SK-N-SH (cell line): ENCODE data around the gene ELMO3. TPM values are rescaled to one million over a fixed set of nuclear protein-coding genes. Genes with fewer than 3 reads are reported as not detected.

Source experiments
- CTCF ChIA-PET: fragments of 300-600, 350-600 bp; formaldehyde crosslinking; extraction: SDS; loops from one replicate; lab custom pipeline; 2021; lab: Yijun Ruan, JAX
- POLR2A ChIA-PET: fragments of 350-600 bp; sonication (Branson Sonifier 250); formaldehyde crosslinking; extraction: SDS; loops from one replicate; lab custom pipeline; 2020; ENCODE audit warnings: antibody characterized with exemption, inconsistent platforms; lab: Yijun Ruan, JAX
- DNase-seq: peaks from one replicate; pipeline ENCODE4 v3.0.0; 2012
- H2AFZ ChIP-seq: fragments of 200-600 bp; sonication (generic); 2 replicates; pipeline ENCODE4 v1.8.1; 2016; ENCODE audit warnings: antibody characterized with exemption, mild to moderate bottlenecking, low read depth
- H3F3A ChIP-seq: fragments of 200-600 bp; sonication (generic); replicated peaks from 2 replicates; pipeline ENCODE3; 2016; ENCODE audit warnings: antibody characterized with exemption, mild to moderate bottlenecking; ENCODE audit not compliant: insufficient read depth
- H3K27ac ChIP-seq, 2 experiments: fragments of 200-500 bp in 1 of 2; fragments of 200-600 bp in 1 of 2; sonication (Bioruptor generic) in 1 of 2; sonication (generic), shearing (Covaris generic) in 1 of 2; 2 replicates each; pipeline versions ENCODE4 v1.5.1 to v1.6.1; 2014 to 2016; ENCODE audit warnings: low read depth in 2 of 2, inconsistent platforms in 1 of 2, low read length in 1 of 2, mild to moderate bottlenecking in 1 of 2, mixed read lengths in 1 of 2
- H3K27me3 ChIP-seq: fragments of 200-600 bp; sonication (generic), shearing (Covaris generic); 2 replicates; pipeline ENCODE4 v1.6.1; 2016; ENCODE audit warnings: mixed run types; ENCODE audit not compliant: insufficient read depth
- H3K36me3 ChIP-seq, 2 experiments: fragments of 200-500 bp in 1 of 2; fragments of 200-600 bp in 1 of 2; sonication (Bioruptor generic) in 1 of 2; sonication (generic) in 1 of 2; replicated peaks in 1 of 2; 2 replicates each; pipeline versions ENCODE3 to v1.5.1; 2014 to 2016; ENCODE audit warnings: low read length in 1 of 2, mild to moderate bottlenecking in 1 of 2; ENCODE audit not compliant: insufficient read depth in 2 of 2, control insufficient read depth in 1 of 2
- H3K4me1 ChIP-seq, 2 experiments: fragments of 200-500 bp in 1 of 2; fragments of 200-600 bp in 1 of 2; sonication (Bioruptor generic) in 1 of 2; sonication (generic), shearing (Covaris generic) in 1 of 2; 2 replicates each; pipeline versions ENCODE4 v1.5.1 to v1.6.1; 2014 to 2016; ENCODE audit warnings: low read depth in 1 of 2, low read length in 1 of 2, mixed run types in 1 of 2; ENCODE audit not compliant: insufficient read depth in 2 of 2, control insufficient read depth in 1 of 2
- H3K4me2 ChIP-seq: fragments of 200-600 bp; sonication (generic), shearing (Covaris generic); 2 replicates; pipeline ENCODE4 v1.6.1; 2017; ENCODE audit warnings: mixed run types
- H3K4me3 ChIP-seq, 2 experiments: fragments of 200-500 bp in 1 of 2; fragments of 200-600 bp in 1 of 2; sonication (Bioruptor generic) in 1 of 2; sonication (generic), shearing (Covaris generic) in 1 of 2; 2 replicates each; pipeline versions ENCODE4 v1.5.1 to v1.8.1; 2014 to 2016; ENCODE audit warnings: low read depth in 2 of 2, inconsistent platforms in 1 of 2, low read length in 1 of 2, mild to moderate bottlenecking in 1 of 2, mixed read lengths in 1 of 2, moderate library complexity in 1 of 2
- H3K79me2 ChIP-seq: fragments of 200-600 bp; sonication (generic); 2 replicates; pipeline ENCODE4 v1.8.1; 2017; ENCODE audit warnings: mild to moderate bottlenecking; ENCODE audit not compliant: insufficient read depth
- H3K9ac ChIP-seq: fragments of 200-600 bp; sonication (generic); 2 replicates; pipeline ENCODE4 v1.6.1; 2017; ENCODE audit warnings: mixed run types
- H3K9me2 ChIP-seq: fragments of 200-600 bp; sonication (generic); 2 replicates; pipeline ENCODE4 v1.6.1; 2017; ENCODE audit warnings: mixed run types
- H3K9me3 ChIP-seq: fragments of 200-600 bp; sonication (generic); 2 replicates; pipeline ENCODE4 v1.6.1; 2017; ENCODE audit warnings: mixed run types, mild to moderate bottlenecking, moderate library complexity
- H4K20me1 ChIP-seq: fragments of 200-600 bp; sonication (generic); 2 replicates; pipeline ENCODE4 v1.6.1; 2017; ENCODE audit warnings: mild to moderate bottlenecking, mixed run types; ENCODE audit not compliant: insufficient read depth
- MEF2A ChIP-seq: IDR thresholded peaks from 2 replicates; pipeline ENCODE4 v1.4.0; 2012; ENCODE audit warnings: low read depth, borderline replicate concordance
- NFIC ChIP-seq: IDR thresholded peaks from 2 replicates; pipeline ENCODE4 v1.4.0; 2012; ENCODE audit warnings: borderline replicate concordance
- TCF12 ChIP-seq: IDR thresholded peaks from 2 replicates; pipeline ENCODE4 v1.4.0; 2012
- WGBS: methylation state at CpG from one replicate; pipeline ENCODE4 v1.1.6; 2017; ENCODE audit warnings: low lambda C conversion rate; 5-methylcytosine and 5-hydroxymethylcytosine counted together
- polyA plus RNA-seq, 3 experiments: library from polyadenylated mRNA; depleted of rRNA; stranded (reverse); fragments of >200 nt; gene quantifications; 2 replicates each; pipeline ENCODE4 v1.2.3, GENCODE V29; 2012
- TF ChIP-seq, protein P1 (sequence below): IDR thresholded peaks from 2 replicates; pipeline ENCODE4 v1.6.1; 2012; ENCODE audit warnings: mild to moderate bottlenecking, low read depth, low read length, moderate library complexity
- TF ChIP-seq, protein P2 (sequence below): IDR thresholded peaks from 2 replicates; pipeline ENCODE4 v1.4.0; 2012; ENCODE audit warnings: low read depth, borderline replicate concordance
- TF ChIP-seq, protein P3 (sequence below): fragments of 200-600 bp; sonication (generic); IDR thresholded peaks from 2 replicates; pipeline ENCODE4 v1.6.1; 2017; ENCODE audit warnings: antibody characterized with exemption, mild to moderate bottlenecking, moderate library complexity
- TF ChIP-seq, protein P4 (sequence below): fragments of 150-350 bp; IDR thresholded peaks from 2 replicates; pipeline ENCODE4 v1.6.1; 2017; ENCODE audit warnings: antibody characterized with exemption, low read length, low read depth, borderline replicate concordance

The ELMO3 gene
- polyA plus RNA-seq, 1 of the 3 experiments (the other 2 are of a cell fraction) = 2.3 TPM

DNA sequence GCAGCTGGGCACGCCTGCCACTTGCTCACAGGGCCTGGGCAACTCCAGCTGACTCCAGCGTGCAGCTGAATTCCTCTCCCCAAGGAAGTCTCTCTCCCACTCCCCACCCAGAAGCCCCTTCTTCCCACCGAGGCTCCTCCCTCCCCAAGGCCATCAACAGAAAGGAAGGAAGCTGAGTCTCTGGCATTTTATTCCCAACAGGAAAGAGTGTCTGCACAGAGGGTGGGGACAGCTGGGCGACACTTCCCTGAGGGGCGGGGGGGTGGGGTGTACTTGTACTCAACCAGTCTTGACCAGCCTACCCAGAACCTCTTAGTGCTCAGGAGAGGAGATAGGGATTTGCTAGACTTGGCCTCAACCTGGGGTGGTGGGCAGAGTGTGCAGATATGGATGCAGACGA lies 8.9 kb upstream of the ELMO3 start, which contains the start of gene EXOC3L1:
Gene EXOC3L1 (minus strand): TSS at position 96 of the 400 bp plus-strand sequence. CDS start 460 bp downstream, outside the sequence.
- ChIA-PET POLR2A (interaction anchor here (1.2 kb wide), 1 partner anchor 29 kb away, joined by 3 read pairs; no protein-coding TSS in a partner anchor), CTCF (interaction anchor here (1.1 to 3.5 kb wide), 5 partner anchors 8 to 213 kb away, joined by 3 to 11 read pairs (median 4); partner anchors contain the start of gene NOL3)
- Histone ChIP-seq H3K79me2 (peaks cover 34% of the 10 kb centered on the region), H3K9ac (no peak within 1 kb of the TSS), H3K9me3 (no peaks in the 10 kb centered on the region), H2AFZ (no peak within 1 kb of the TSS), H3K4me2 (no peak within 1 kb of the TSS), H3K4me3 (no peak within 1 kb of the TSS), H3K27me3 (no peaks in the 10 kb centered on the region), H3K27ac (no peak within 1 kb of the TSS), H3K4me1 (peaks cover 25 to 29% of the 10 kb centered on the region in 2 experiments), H3K36me3 (peaks cover 5 to 21% of the 10 kb centered on the region in 2 experiments), H3F3A (peaks cover 23% of the 10 kb centered on the region), H3K9me2 (no peaks in the 10 kb centered on the region), H4K20me1 (peaks cover 21% of the 10 kb centered on the region)
- WGBS = 69% methylated on average over 5 of the region's 6 CpGs
- no peak for DNase-seq
- no peak for TF ChIP-seq NFIC
- TF ChIP-seq, protein P1, sequence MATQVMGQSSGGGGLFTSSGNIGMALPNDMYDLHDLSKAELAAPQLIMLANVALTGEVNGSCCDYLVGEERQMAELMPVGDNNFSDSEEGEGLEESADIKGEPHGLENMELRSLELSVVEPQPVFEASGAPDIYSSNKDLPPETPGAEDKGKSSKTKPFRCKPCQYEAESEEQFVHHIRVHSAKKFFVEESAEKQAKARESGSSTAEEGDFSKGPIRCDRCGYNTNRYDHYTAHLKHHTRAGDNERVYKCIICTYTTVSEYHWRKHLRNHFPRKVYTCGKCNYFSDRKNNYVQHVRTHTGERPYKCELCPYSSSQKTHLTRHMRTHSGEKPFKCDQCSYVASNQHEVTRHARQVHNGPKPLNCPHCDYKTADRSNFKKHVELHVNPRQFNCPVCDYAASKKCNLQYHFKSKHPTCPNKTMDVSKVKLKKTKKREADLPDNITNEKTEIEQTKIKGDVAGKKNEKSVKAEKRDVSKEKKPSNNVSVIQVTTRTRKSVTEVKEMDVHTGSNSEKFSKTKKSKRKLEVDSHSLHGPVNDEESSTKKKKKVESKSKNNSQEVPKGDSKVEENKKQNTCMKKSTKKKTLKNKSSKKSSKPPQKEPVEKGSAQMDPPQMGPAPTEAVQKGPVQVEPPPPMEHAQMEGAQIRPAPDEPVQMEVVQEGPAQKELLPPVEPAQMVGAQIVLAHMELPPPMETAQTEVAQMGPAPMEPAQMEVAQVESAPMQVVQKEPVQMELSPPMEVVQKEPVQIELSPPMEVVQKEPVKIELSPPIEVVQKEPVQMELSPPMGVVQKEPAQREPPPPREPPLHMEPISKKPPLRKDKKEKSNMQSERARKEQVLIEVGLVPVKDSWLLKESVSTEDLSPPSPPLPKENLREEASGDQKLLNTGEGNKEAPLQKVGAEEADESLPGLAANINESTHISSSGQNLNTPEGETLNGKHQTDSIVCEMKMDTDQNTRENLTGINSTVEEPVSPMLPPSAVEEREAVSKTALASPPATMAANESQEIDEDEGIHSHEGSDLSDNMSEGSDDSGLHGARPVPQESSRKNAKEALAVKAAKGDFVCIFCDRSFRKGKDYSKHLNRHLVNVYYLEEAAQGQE = no peak
- TF ChIP-seq, protein P2, sequence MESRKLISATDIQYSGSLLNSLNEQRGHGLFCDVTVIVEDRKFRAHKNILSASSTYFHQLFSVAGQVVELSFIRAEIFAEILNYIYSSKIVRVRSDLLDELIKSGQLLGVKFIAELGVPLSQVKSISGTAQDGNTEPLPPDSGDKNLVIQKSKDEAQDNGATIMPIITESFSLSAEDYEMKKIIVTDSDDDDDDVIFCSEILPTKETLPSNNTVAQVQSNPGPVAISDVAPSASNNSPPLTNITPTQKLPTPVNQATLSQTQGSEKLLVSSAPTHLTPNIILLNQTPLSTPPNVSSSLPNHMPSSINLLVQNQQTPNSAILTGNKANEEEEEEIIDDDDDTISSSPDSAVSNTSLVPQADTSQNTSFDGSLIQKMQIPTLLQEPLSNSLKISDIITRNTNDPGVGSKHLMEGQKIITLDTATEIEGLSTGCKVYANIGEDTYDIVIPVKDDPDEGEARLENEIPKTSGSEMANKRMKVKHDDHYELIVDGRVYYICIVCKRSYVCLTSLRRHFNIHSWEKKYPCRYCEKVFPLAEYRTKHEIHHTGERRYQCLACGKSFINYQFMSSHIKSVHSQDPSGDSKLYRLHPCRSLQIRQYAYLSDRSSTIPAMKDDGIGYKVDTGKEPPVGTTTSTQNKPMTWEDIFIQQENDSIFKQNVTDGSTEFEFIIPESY = no peak
- TF ChIP-seq, protein P3, sequence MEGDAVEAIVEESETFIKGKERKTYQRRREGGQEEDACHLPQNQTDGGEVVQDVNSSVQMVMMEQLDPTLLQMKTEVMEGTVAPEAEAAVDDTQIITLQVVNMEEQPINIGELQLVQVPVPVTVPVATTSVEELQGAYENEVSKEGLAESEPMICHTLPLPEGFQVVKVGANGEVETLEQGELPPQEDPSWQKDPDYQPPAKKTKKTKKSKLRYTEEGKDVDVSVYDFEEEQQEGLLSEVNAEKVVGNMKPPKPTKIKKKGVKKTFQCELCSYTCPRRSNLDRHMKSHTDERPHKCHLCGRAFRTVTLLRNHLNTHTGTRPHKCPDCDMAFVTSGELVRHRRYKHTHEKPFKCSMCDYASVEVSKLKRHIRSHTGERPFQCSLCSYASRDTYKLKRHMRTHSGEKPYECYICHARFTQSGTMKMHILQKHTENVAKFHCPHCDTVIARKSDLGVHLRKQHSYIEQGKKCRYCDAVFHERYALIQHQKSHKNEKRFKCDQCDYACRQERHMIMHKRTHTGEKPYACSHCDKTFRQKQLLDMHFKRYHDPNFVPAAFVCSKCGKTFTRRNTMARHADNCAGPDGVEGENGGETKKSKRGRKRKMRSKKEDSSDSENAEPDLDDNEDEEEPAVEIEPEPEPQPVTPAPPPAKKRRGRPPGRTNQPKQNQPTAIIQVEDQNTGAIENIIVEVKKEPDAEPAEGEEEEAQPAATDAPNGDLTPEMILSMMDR = no peak
- no peak for TF ChIP-seq TCF12
- TF ChIP-seq MEF2A = no peak
- TF ChIP-seq, protein P4, sequence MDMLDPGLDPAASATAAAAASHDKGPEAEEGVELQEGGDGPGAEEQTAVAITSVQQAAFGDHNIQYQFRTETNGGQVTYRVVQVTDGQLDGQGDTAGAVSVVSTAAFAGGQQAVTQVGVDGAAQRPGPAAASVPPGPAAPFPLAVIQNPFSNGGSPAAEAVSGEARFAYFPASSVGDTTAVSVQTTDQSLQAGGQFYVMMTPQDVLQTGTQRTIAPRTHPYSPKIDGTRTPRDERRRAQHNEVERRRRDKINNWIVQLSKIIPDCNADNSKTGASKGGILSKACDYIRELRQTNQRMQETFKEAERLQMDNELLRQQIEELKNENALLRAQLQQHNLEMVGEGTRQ = no peak
